ENCODE measurements around the gene USP5.

DNA sequence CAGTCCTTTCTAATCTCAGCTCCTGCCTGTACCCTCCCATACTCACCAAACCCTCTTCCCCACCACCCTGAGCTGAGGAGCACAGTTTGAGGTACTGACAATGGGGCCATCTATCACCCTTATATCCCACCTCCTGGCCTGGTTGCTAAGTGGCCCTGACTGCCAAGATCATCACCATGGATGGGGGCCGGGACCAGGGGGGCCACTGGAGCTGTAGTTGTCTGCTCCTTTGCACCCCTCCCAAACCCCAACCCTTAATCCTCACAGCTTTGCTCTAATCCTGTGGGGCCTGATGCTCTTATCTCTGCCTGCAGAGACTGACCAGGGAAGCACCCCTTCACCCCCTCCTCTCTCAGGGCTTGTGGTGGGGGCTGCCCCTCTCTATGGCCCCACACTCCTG lies 11.6 kb upstream of the USP5 start:
- no peak for TF ChIP-seq GATA2 (IDR thresholded peaks at IDR 0.05; ENCODE audit: low read depth, low read length)
- no peak for TF ChIP-seq GATA3 (IDR thresholded peaks at IDR 0.05; ENCODE audit: low read depth, low read length)
